Pancreas (tissue), 10 donors: ENCODE data around the gene ASB16. TPM values are rescaled to one million over a fixed set of nuclear protein-coding genes. Genes with fewer than 3 reads are reported as not detected.

Experiments
- ATAC-seq, 4 donors: fragments of 200-7000 bp; cut with Tn5 transposase; one replicate each; pipeline versions ENCODE4 v1.8.0 to v1.9.1; 2020; ENCODE audit warnings: mild to moderate bottlenecking in 4 of 4, moderate library complexity in 4 of 4
- DNase-seq, 6 donors: peaks; one replicate each; pipeline ENCODE4 v3.0.0-alpha.2; 2020
- FAIRE-seq: peaks from 2 replicates; lab custom pipeline; 2012; peaks lifted over from hg19 to GRCh38; lab: Jason Lieb, UNC
- H3K27ac ChIP-seq, 4 donors: fragments of 200-600 bp; sonication (generic); 1 replicate in 3 of 4; 2 replicates in 1 of 4; pipeline versions ENCODE4 v1.5.0 to v1.8.0; 2020
- H3K27me3 ChIP-seq, 4 donors: fragments of 200-600 bp; one replicate each; pipeline ENCODE4 v1.8.0; 2021
- H3K36me3 ChIP-seq, 3 donors: fragments of 200-600 bp; sonication (generic) in 1 of 3; one replicate each; pipeline versions ENCODE4 v1.5.0 to v1.8.0; 2020 to 2021
- H3K4me1 ChIP-seq, 3 donors: fragments of 200-600 bp; one replicate each; pipeline ENCODE4 v1.8.0; 2021
- H3K4me3 ChIP-seq, 4 donors: fragments of 200-600 bp; sonication (generic) in 2 of 4; one replicate each; pipeline versions ENCODE4 v1.5.0 to v1.8.0; 2020 to 2021
- H3K9me3 ChIP-seq, 4 donors: fragments of 200-600 bp; one replicate each; pipeline ENCODE4 v1.8.0; 2021
- WGBS, 2 donors: extraction: QIAGEN DNeasy Blood & Tissue Kit; methylation state at CpG; one replicate each; pipeline ENCODE4 v1.1.7; 2013; 5-methylcytosine and 5-hydroxymethylcytosine counted together
- intact Hi-C, 3 donors: fragments of 100-400 bp; cut with DNase I; formaldehyde crosslinking; loops; one replicate each; pipeline versions ENCODE4 v1.11.1 to v1.14.2; 2022
- polyA plus RNA-seq, 2 donors: library from polyadenylated mRNA; stranded (reverse); fragments of 200-250 nt; gene quantifications; one replicate each; pipeline ENCODE4 v1.2.3, GENCODE V29; 2013
- total RNA-seq, 6 donors: library from RNA; stranded (reverse); fragmentation: NEBNext Ultra II Directional in 4 of 6; extraction: Animal tissue kit (Norgen Biotek cat#: 25700) in 4 of 6; gene quantifications; one replicate each; pipeline versions ENCODE4 v1.2.1 to v1.2.4, GENCODE V29; 2021 to 2023
- TF ChIP-seq, protein P1 (sequence below), 4 donors: fragments of 200-600 bp; sonication (generic) in 3 of 4; IDR thresholded peaks; one replicate each; pipeline versions ENCODE4 v1.5.0 to v1.8.0; 2021; ENCODE audit warnings: antibody characterized with exemption in 4 of 4
- donor health status: healthy with polysubstance abuse.
- donor health status: DM: no; HTN: no; CAD: no; lungs with moderate emphysema.
- donor health status: DM: no; HTN: no; CAD: no.
- donor health status: control.
- donor health status: control.
- donor health status: Bipolar disorder and iron deficiency.
- donor health status: DM: yes; HTN: yes; CAD: no.
- donor health status: DM: no; HTN: no; CAD: no.
- donor health status: DM: no; HTN: no; CAD: no.
- donor health status: DM: yes; HTN: yes; CAD: no.

ASB16 gene
- total and polyA plus RNA-seq, 8 donors, result 1.1 to 3.9 (median 2.3) TPM

DNA sequence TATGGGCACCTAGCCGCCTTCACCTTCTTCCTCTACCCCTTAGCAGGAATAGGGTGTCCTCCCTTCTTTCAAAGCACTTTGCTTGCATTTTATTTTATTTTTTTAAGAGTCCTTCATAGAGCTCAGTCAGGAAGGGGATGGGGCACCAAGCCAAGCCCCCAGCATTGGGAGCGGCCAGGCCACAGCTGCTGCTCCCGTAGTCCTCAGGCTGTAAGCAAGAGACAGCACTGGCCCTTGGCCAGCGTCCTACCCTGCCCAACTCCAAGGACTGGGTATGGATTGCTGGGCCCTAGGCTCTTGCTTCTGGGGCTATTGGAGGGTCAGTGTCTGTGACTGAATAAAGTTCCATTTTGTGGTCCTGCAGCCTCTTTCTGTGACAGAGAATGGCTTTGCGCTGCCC is 20.9 kb downstream of the ASB16 start:
- 71 to 73% methylated on average over 5 of the region's 5 CpGs for WGBS, 2 donors
- Histone ChIP-seq H3K9me3 (no peaks in the 10 kb centered on the region), H3K27ac (no peak overlapping the region), H3K4me3 (no peak overlapping the region), H3K27me3 (no peaks in the 10 kb centered on the region), H3K36me3 (peaks cover 6 to 20% (median 17%) of the 10 kb centered on the region in 3 donors), H3K4me1 (peaks cover 0 to 8% (median 0%) of the 10 kb centered on the region in 3 donors)
- FAIRE-seq, result no peak
- ATAC-seq, result no peak
- intact Hi-C loops, result no loop called here
- no peak for DNase-seq
- TF ChIP-seq, protein P1, sequence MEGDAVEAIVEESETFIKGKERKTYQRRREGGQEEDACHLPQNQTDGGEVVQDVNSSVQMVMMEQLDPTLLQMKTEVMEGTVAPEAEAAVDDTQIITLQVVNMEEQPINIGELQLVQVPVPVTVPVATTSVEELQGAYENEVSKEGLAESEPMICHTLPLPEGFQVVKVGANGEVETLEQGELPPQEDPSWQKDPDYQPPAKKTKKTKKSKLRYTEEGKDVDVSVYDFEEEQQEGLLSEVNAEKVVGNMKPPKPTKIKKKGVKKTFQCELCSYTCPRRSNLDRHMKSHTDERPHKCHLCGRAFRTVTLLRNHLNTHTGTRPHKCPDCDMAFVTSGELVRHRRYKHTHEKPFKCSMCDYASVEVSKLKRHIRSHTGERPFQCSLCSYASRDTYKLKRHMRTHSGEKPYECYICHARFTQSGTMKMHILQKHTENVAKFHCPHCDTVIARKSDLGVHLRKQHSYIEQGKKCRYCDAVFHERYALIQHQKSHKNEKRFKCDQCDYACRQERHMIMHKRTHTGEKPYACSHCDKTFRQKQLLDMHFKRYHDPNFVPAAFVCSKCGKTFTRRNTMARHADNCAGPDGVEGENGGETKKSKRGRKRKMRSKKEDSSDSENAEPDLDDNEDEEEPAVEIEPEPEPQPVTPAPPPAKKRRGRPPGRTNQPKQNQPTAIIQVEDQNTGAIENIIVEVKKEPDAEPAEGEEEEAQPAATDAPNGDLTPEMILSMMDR (IDR thresholded peaks at IDR 0.05), result no peak

DNA sequence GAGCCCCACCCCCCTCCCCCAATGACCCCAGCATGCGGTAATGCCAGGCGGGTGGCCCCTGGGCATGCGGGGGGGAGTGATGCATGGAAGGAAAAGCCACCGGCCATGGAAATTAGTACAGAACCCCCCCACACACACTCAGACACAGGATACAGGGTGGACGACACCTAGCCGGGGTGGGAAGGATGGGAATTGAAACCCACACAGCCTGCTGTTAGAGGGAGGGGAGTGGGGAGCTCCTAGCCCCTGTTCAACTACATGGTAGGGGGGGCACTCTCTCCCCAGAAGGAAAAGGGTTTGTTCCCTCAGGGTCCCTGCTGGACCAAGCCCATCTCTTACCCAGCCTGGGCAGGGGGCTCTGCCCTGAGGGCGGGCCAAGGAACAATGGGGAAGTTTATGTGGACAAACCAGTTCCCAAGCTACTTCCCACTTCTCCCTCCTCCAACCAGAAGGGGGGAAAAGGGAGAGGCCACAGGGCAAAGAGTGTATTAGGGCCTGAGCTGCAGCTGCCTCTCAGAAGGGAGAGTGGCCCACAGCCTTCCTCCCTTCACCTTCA is 21.5 kb downstream of the ASB16 start:
- Histone ChIP-seq H3K27me3 (no peaks in the 10 kb centered on the region), H3K4me3 (no peak overlapping the region), H3K9me3 (no peaks in the 10 kb centered on the region), H3K4me1 (peaks cover 0 to 8% (median 0%) of the 10 kb centered on the region in 3 donors), H3K27ac (no peak overlapping the region), H3K36me3 (peaks cover 6 to 20% (median 17%) of the 10 kb centered on the region in 3 donors)
- DNase-seq (no peak), ATAC-seq (peak in 3 of 4 donors; percentile 5 to 12 (median 9)), FAIRE-seq (no peak)
- WGBS, 2 donors, result 72 to 78% methylated on average over 7 of the region's 7 CpGs
- TF ChIP-seq, protein P1 (IDR thresholded peaks at IDR 0.05), result no peak
- intact Hi-C loops, result no loop called here

DNA sequence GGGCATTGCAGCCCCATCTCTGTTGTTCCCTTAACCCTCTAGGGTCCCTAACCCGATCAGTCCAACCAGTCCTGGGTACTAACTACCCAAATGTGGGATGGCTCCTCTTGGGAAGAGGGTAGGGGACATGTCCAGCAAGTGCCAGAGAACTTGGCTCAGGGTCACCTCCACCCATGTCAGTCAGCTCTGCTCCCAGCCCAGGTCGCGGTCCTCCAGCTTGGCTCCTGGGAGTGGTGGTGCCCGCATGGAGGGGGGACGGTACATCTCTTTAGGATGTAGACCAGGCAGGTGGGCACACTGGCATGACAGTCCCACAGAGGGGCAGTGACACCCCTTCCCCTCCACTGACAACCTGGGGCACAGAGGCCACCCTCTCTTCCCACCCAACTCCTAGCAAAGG is 22.2 kb downstream of the ASB16 start:
- intact Hi-C loops, result no loop called here
- DNase-seq (no peak), FAIRE-seq (no peak), ATAC-seq (peak in 1 of 4 donors; percentile 2)
- Histone ChIP-seq H3K9me3 (no peaks in the 10 kb centered on the region), H3K27me3 (no peaks in the 10 kb centered on the region), H3K36me3 (peaks cover 6 to 20% (median 17%) of the 10 kb centered on the region in 3 donors), H3K27ac (no peak overlapping the region), H3K4me3 (no peak overlapping the region), H3K4me1 (peaks cover 0 to 8% (median 2%) of the 10 kb centered on the region in 3 donors)
- TF ChIP-seq, protein P1 (IDR thresholded peaks at IDR 0.05), result no peak
- 83 to 94% methylated on average over 5 of the region's 5 CpGs for WGBS, 2 donors

DNA sequence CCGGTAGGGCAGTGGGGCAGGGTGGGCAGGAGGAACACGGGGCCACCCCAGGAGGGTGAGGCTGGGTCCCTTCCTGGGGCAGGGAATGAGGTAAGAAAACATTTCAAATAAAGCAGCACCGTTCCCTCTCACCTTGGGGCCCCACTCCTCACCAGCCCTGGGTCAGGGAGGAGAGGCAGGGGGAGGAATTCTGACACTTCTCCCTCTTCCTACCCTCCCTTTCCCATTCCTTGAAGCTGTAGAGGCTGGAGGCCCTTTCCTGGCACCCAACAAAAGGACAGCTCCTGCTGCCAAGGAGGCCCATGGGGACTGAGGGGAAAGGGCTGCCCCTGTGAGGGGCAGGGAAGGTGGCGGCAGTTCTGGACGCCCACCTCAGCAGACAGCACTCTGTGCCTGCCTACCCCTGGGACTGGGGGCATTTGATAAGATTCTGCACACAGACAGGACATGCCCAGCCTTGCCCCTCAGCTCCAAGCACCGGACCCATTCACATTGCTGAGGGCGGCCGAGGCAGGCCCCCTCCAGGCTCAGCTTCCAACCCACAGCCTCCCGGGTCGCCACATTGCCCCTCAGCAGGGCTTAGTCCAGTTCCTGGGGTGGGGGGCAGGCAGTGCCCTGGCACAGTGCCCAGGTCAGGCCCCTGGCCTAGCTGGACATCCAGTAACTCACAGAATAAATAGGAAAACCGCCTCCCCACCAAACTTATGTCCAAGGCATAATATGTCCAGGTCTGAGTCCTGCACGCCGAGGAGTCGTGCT is 23.0 kb downstream of the ASB16 start:
- Histone ChIP-seq H3K36me3 (peaks cover 6 to 20% (median 17%) of the 10 kb centered on the region in 3 donors), H3K9me3 (no peaks in the 10 kb centered on the region), H3K4me1 (peaks cover 0 to 7% (median 6%) of the 10 kb centered on the region in 3 donors), H3K27ac (no peak overlapping the region), H3K27me3 (no peaks in the 10 kb centered on the region), H3K4me3 (no peak overlapping the region)
- intact Hi-C loops, result no loop called here
- FAIRE-seq (no peak), ATAC-seq (no peak), DNase-seq (peak in 2 of 6 donors; percentile 53 to 77)
- 91 to 92% methylated on average over 14 of the region's 14 CpGs for WGBS, 2 donors
- TF ChIP-seq, protein P1 (IDR thresholded peaks at IDR 0.05), result no peak
